ENCODE measurements around the gene FOLR2.

DNA sequence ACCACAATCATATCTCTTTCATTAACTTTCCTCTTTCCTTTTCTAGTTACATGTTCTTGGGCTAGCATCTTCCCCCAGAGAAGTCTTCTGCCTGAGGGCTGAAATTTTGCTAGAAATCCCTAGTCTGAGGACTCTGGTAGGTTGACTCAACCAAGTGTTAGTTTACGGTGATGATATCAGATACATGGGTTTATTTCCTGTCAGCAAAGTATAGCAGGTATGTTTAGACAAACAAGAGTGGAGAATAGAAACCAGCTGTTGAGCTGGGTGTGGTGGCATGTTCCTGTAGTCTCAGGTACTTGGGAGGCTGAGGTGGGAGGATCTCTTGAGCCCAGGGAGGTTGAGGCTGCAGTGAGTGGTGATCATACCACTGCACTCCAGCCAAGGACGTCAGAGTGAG is 13.4 kb upstream of the FOLR2 start:
- no peak for TF ChIP-seq POLR2A (IDR thresholded peaks at IDR 0.05)
- TF ChIP-seq, protein P1, sequence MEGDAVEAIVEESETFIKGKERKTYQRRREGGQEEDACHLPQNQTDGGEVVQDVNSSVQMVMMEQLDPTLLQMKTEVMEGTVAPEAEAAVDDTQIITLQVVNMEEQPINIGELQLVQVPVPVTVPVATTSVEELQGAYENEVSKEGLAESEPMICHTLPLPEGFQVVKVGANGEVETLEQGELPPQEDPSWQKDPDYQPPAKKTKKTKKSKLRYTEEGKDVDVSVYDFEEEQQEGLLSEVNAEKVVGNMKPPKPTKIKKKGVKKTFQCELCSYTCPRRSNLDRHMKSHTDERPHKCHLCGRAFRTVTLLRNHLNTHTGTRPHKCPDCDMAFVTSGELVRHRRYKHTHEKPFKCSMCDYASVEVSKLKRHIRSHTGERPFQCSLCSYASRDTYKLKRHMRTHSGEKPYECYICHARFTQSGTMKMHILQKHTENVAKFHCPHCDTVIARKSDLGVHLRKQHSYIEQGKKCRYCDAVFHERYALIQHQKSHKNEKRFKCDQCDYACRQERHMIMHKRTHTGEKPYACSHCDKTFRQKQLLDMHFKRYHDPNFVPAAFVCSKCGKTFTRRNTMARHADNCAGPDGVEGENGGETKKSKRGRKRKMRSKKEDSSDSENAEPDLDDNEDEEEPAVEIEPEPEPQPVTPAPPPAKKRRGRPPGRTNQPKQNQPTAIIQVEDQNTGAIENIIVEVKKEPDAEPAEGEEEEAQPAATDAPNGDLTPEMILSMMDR (IDR thresholded peaks at IDR 0.05), result no peak
